OCI-LY3 (cell line): ENCODE measurements around the gene ORC1.

Experiments used
- H2AFZ ChIP-seq: fragments of 200-600, 300-600 bp; shearing (Covaris generic); 2 replicates; pipeline ENCODE4 v1.6.0; 2014; ENCODE audit warnings: antibody characterized with exemption, low read depth, low read length
- H3K27ac ChIP-seq: fragments of 200-600, 300-600 bp; sonication (generic); 2 replicates; pipeline ENCODE4 v1.5.1; 2014; ENCODE audit warnings: mild to moderate bottlenecking, low read length, moderate library complexity, mixed read lengths
- H3K27me3 ChIP-seq: fragments of 200-600, 300-600 bp; sonication (generic); 2 replicates; pipeline ENCODE4 v1.6.1; 2014; ENCODE audit warnings: low read depth, low read length, mixed read lengths
- H3K36me3 ChIP-seq: fragments of 200-600, 300-600 bp; sonication (generic); replicated peaks from 2 replicates; pipeline ENCODE3; 2014; ENCODE audit warnings: low read depth, low read length, mixed read lengths
- H3K4me1 ChIP-seq: fragments of 300-600, 200-600 bp; sonication (generic); 2 replicates; pipeline ENCODE4 v1.6.1; 2014; ENCODE audit warnings: low read length, mixed read lengths
- H3K4me2 ChIP-seq: fragments of 200-600, 300-600 bp; sonication (generic); 2 replicates; pipeline ENCODE4 v1.6.1; 2014; ENCODE audit warnings: low read length, mixed read lengths
- H3K4me3 ChIP-seq: fragments of 300-600, 200-600 bp; sonication (generic); 2 replicates; pipeline ENCODE4 v1.5.1; 2014; ENCODE audit warnings: antibody characterized with exemption, mild to moderate bottlenecking, low read length, moderate library complexity
- H3K79me2 ChIP-seq: fragments of 300-600, 200-600 bp; shearing (Covaris generic); 2 replicates; pipeline ENCODE4 v1.6.1; 2014; ENCODE audit warnings: mild to moderate bottlenecking, low read length, mixed read lengths
- H3K9ac ChIP-seq: fragments of 300-600, 200-600 bp; shearing (Covaris generic); 2 replicates; pipeline ENCODE4 v1.6.0; 2014; ENCODE audit warnings: mild to moderate bottlenecking, low read length, moderate library complexity
- H3K9me3 ChIP-seq: fragments of 200-600, 300-600 bp; shearing (Covaris generic); 2 replicates; pipeline ENCODE4 v1.6.1; 2014; ENCODE audit warnings: low read length, mixed read lengths; ENCODE audit not compliant: insufficient read depth
- H4K20me1 ChIP-seq: fragments of 200-600, 300-600 bp; sonication (generic); 2 replicates; pipeline ENCODE4 v1.6.1; 2016; ENCODE audit warnings: low read length, mixed read lengths; ENCODE audit not compliant: insufficient read depth
- EZH2phosphoT487 ChIP-seq: fragments of 200-600 bp; shearing (Covaris generic); IDR thresholded peaks from 2 replicates; pipeline ENCODE4 v1.6.1; 2018; ENCODE audit warnings: antibody characterized with exemption, mixed run types, low read depth
- TF ChIP-seq, protein P1 (sequence below): fragments of 200-600, 300-600 bp; sonication (generic); IDR thresholded peaks from 2 replicates; pipeline ENCODE4 v1.5.1; 2014; ENCODE audit warnings: antibody characterized with exemption, low read length, low read depth

Gene ORC1

DNA sequence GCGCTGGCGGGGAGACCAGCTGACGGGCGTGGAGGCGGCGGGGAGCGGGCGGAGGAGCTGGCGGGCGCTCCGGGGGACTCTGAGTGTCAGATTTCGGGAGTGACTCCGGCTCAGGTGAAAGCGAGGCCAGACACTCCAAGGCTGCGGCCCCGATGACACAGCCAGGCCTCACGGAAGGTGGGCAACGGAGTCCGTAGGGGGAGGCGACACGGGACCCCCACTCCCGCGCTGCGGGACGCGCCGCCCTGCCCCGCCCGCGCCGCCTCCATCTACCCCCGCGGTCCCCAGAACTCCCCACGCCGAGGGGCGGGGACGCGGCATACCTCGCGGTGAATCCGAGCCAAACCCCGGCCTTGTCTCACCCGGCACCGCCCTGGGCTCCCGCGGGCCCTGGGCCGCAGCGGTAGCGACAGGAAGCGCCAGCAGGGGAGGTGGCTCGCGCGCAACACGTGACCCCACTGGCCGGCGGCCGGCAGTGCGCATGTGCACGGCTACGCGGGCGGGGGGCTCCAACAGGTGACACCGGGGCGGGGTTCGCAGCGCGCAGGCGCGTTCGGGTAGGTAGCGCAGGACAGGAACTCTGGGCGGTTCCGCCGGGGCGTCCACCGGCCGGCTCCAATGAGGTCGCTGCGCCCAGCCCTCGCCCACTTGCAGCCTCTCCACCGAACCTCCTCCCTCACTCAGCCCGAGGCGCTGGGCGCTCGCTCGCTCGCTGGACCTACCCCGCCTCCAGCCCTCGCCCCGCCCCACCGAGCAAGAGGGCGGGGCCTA is 38.3 kb downstream of the ORC1 start, which contains the start of gene CC2D1B:
CC2D1B (minus strand) TSS at position 460 of the 771 bp plus-strand sequence. CDS start 1,585 bp downstream, outside the sequence.
- peaks cover 3% of the 10 kb centered on the region for H3K36me3 ChIP-seq
- peak within 1 kb of the TSS; percentile 91 for H3K4me2 ChIP-seq
- peak within 1 kb of the TSS; percentile 72 for H3K27ac ChIP-seq
- H3K9me3 ChIP-seq = no peaks in the 10 kb centered on the region
- H4K20me1 ChIP-seq = no peaks in the 10 kb centered on the region
- H3K4me3 ChIP-seq = peak within 1 kb of the TSS; percentile 98
- H3K4me1 ChIP-seq = peaks cover 8% of the 10 kb centered on the region
- TF ChIP-seq, protein P1, sequence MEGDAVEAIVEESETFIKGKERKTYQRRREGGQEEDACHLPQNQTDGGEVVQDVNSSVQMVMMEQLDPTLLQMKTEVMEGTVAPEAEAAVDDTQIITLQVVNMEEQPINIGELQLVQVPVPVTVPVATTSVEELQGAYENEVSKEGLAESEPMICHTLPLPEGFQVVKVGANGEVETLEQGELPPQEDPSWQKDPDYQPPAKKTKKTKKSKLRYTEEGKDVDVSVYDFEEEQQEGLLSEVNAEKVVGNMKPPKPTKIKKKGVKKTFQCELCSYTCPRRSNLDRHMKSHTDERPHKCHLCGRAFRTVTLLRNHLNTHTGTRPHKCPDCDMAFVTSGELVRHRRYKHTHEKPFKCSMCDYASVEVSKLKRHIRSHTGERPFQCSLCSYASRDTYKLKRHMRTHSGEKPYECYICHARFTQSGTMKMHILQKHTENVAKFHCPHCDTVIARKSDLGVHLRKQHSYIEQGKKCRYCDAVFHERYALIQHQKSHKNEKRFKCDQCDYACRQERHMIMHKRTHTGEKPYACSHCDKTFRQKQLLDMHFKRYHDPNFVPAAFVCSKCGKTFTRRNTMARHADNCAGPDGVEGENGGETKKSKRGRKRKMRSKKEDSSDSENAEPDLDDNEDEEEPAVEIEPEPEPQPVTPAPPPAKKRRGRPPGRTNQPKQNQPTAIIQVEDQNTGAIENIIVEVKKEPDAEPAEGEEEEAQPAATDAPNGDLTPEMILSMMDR = no peak
- no peak for TF ChIP-seq EZH2phosphoT487
- peak within 1 kb of the TSS; percentile 95 for H3K9ac ChIP-seq
- H3K79me2 ChIP-seq = peaks cover 16% of the 10 kb centered on the region
- no peaks in the 10 kb centered on the region for H3K27me3 ChIP-seq
- H2AFZ ChIP-seq = peak within 1 kb of the TSS; percentile 91

DNA sequence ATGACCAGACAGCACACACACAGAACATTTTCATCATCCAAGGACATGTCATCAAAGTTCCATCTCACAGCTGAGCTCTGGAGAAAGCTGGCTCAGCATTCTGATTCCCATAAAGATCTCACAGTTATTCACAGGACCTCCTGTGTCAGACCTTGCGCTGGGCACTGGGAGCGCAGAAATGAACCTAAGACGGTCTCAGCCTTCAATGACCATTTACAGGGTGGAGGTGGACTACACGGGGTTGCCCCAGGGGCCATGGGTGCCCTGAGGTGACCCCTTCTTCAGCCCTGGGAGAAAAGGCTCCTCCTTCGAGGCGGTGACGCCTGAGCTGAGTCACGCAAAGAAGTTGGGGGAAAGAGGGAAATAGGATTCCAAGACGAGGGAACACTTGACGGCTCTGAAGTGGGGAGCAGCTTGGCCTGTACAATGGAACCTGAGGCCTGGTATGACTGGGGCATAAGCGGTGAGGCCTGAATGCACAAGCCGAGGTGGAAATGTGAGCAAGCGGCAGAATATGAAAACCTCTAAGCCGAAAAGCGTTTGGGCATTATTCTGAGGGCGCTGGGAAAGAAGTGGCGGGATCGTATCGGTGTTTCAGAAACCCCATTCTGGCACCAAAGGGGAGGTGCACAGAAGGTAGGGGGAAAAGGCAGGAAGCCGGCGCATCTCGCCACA is 39.0 kb downstream of the ORC1 start:
- H3K9me3 ChIP-seq = no peaks in the 10 kb centered on the region
- no peaks in the 10 kb centered on the region for H3K27me3 ChIP-seq
- H3K36me3 ChIP-seq = peaks cover 3% of the 10 kb centered on the region
- peak overlapping the region; percentile 91 for H3K4me2 ChIP-seq
- H3K9ac ChIP-seq = peak overlapping the region; percentile 95
- peak overlapping the region; percentile 98 for H3K4me3 ChIP-seq
- no peaks in the 10 kb centered on the region for H4K20me1 ChIP-seq
- H3K79me2 ChIP-seq = peaks cover 16% of the 10 kb centered on the region
- H3K27ac ChIP-seq = peak overlapping the region; percentile 72
- peaks cover 8% of the 10 kb centered on the region for H3K4me1 ChIP-seq
- 0 out of 2 replicates have a peak overlapping the region, but pooled peaks have one; percentile 91 for H2AFZ ChIP-seq
- TF ChIP-seq EZH2phosphoT487 = no peak
- TF ChIP-seq, protein P1 = no peak

DNA sequence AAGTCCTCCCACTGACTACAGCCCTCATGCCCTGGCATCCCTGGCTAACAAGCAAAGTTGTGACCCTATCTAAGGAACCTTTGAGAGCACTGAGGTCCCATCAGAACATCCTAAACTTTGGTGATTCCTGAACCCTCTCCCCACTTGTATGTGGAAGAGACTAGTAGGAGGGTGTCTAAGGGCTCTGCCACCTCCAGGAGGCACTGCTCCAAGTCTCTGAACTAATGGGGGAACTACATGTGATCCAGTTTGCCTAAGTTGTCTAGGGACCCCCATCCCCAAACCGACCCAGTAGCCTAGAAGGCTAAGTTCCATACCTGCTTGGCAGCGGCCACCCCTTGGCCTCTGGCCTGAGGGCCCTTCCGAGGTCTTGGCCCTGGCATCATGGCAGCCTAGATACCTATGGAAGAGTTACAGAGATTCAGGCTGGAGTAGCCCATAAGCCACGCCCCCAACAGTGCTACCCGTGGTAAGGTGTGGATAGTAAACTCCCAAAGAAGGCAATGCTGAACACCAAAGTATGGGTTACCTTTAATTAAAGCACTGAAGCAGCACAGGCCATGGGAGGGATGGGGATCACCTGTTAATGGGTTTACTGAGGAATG is 39.9 kb downstream of the ORC1 start:
- Histone ChIP-seq H3K9me3 (no peaks in the 10 kb centered on the region), H3K27me3 (no peaks in the 10 kb centered on the region), H3K79me2 (peaks cover 16% of the 10 kb centered on the region), H3K36me3 (peaks cover 4% of the 10 kb centered on the region), H3K27ac (no peak overlapping the region), H4K20me1 (no peaks in the 10 kb centered on the region), H3K9ac (no peak overlapping the region), H3K4me1 (peaks cover 8% of the 10 kb centered on the region), H3K4me3 (peak overlapping the region; percentile 98; the same call in 1 of the 2 replicates), H2AFZ (no peak overlapping the region), H3K4me2 (peak overlapping the region; percentile 91)
- TF ChIP-seq EZH2phosphoT487 = no peak
- TF ChIP-seq, protein P1 = peak; percentile 13; the same call in 1 of the 2 replicates

DNA sequence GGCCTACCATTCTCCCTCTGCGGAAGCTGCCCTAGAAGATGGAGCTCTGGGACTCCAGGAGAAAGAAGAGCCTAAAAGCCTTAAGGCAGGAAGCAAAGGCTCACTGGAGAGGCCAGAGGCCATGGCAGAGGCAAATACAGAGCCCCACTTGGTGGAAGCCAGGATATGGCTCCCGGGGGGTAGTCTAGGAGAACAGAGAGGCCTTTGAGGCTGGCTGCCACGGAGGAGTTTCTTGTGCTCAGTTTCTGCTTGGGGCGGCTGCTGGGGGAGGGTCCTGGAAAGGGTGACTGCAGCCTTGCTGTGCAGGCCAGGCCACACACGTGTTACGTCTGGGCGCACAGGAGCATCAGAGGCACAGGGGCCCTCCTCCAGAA is 43.6 kb downstream of the ORC1 start:
- no peak overlapping the region for H3K4me2 ChIP-seq
- TF ChIP-seq, protein P1 = no peak
- TF ChIP-seq EZH2phosphoT487 = no peak
- H3K27ac ChIP-seq = no peak overlapping the region
- no peak overlapping the region for H3K4me3 ChIP-seq
- no peaks in the 10 kb centered on the region for H4K20me1 ChIP-seq
- no peaks in the 10 kb centered on the region for H3K9me3 ChIP-seq
- no peak overlapping the region for H2AFZ ChIP-seq
- H3K36me3 ChIP-seq = peaks cover 16% of the 10 kb centered on the region
- H3K27me3 ChIP-seq = no peaks in the 10 kb centered on the region
- no peak overlapping the region for H3K9ac ChIP-seq
- peaks cover 13% of the 10 kb centered on the region for H3K79me2 ChIP-seq
- H3K4me1 ChIP-seq = peaks cover 8% of the 10 kb centered on the region
